ENCODE data around the gene AGAP1. TPM values are rescaled to one million over a fixed set of nuclear protein-coding genes. Genes with fewer than 3 reads are reported as not detected.
"Not testable (repeated sequence)": the region's sequence is repeated elsewhere in the genome, so short reads cannot be mapped to it uniquely, and the experiment has no call there.

The AGAP1 gene
- total RNA-seq, 2 experiments from 2014 or later, result 1.6 to 2.4 TPM

DNA sequence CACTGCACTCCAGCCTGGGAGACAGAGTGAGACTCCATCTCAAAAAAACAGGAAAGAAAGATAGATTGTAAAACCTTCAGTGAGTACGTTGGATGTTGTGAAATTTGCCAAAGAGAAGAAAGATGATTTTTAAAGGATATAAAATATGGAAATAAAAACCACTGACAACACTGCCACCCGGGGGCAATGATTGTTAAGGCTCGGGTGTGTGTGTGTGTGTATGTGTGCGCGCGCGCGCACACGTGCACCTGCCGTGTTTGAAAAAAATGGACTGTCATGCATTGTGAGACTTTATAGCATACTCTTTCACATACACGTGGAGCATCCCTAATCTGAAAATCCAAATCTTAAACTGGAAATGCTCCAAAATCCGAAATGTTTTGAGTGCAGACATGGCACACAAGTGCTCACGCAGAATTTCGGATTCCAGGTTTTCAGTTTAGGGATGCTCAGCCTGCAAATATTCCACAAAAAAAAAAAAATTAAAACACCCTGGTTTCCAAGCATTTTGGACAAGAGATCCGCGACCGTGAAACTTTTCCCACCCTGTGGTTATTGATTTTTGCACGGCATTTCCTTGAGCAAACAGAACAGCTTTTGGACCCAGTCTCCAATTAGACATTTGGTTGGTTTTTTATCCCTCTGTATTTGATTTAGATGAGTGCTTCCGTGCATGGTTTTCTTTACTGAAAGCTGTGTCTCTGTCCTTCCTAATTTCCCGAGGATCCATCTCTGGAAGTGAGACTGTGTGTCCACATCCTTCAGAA is 269.2 kb downstream of the AGAP1 start:
- ChIA-PET POLR2A (no interaction called here), CTCF (no interaction called here)

DNA sequence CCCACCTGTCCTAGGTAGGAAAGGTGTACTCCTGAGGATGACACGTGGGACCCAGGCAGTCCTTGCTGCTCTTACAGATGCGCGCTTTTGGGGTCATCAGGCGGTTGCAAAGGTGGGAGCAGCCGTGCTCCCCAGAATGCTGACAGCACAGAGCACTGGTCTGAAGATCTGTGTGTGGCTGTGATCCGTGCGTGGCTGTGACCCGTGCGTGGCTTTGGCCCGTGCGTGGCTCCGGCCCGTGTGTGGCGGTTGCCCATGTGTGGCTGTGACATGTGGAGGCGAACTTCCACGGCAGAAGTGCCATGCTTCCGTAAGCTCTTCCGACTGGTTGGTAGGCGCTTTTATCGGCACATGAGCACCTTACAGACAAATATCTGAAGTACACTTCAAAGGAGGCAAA is 270.0 kb downstream of the AGAP1 start:
- ChIA-PET POLR2A (no interaction called here), CTCF (no interaction called here)

DNA sequence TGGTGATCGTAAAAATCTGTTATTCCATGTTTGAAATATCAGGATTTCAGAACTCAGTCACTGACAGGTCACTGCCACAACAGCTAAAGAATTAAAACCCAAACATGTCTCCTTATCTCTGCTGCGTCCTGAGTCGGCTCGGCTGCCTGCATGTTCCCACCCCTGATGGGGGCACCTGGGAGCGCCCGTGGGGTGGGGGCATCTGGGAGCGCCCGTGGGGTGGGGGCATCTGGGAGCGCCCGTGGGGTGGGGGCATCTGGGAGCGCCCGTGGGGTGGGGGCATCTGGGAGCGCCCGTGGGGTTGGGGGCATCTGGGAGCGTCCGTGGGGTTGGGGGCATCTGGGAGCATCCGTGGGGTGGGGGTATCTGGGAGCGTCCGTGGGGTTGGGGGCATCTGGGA is 270.6 kb downstream of the AGAP1 start:
- POLR2A ChIA-PET, CTCF ChIA-PET: not testable (repeated sequence)

GRCh38 chr2:235765181-235765820 is 271.5 kb downstream of the AGAP1 start:
- ChIA-PET POLR2A (no interaction called here), CTCF (interaction anchor here (0.9 to 1.2 kb wide), 4 partner anchors 8 to 412 kb away, joined by 3 to 6 read pairs (median 4); no protein-coding TSS in a partner anchor)

DNA sequence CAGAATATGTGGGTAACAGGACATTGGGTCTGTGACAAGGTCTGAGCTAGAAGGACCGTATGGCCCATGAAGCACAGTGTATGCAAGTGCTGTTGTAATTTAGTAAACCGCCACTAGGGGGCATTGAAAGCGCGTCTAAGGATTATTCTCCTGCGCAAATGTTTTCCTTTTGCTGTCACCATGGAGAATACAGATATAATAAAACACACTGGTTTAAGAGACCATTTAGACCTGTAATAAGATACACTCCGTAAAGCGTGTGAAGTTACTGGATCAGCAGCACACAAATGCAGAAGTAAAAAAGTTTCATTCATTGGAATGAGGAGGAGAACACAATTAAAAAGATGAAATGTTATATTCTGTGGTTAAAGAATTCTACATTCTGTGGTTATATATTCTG is 272.4 kb downstream of the AGAP1 start:
- POLR2A ChIA-PET, result no interaction called here

DNA sequence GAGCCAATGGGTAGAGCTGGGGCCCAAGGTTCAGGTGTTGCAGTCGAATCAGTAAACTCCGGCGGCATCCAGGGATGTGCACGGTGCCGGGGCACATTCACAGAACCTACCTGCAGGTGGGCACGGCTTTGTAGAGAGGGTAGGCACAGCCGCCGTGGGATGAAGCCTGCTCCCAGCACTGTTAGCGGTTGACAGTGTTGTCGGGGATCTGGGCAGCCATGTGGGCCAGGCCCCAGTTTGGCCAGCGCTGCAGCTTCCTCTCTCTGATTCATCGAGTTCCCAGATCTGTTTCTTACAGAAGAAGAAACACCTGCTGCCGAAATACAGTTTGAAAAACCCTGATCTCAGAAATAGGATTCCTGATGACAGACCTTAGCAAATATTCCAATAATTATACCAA is 274.8 kb downstream of the AGAP1 start:
- ChIA-PET POLR2A (no interaction called here), CTCF (no interaction called here)

More for the DNA sequence above, 272.4 kb downstream of the AGAP1 start:
- CTCF ChIA-PET, result interaction anchor here (0.5 to 1.3 kb wide), 8 partner anchors 9 to 429 kb away, joined by 3 to 6 read pairs (median 4); no protein-coding TSS in a partner anchor

DNA sequence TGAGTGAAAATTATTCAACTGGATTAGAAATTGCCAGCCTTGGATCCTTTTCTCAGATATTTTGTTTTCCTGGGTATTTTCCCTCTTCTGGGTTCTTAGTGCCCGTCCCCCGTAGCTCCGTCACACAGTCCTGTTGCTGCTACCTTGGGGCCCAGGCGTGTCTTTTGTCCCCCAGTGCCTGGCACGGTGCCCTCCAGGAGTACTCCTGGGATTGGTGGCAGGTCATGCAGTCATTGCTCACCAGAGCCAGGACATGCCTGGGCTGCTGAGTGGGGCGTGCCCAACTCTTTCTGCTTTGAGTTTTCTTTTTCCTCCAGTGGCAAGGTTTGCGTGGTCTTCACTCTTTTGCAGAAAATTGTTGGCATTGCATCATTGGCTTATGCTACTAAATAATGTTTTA is 275.2 kb downstream of the AGAP1 start:
- ChIA-PET POLR2A (no interaction called here), CTCF (no interaction called here)

DNA sequence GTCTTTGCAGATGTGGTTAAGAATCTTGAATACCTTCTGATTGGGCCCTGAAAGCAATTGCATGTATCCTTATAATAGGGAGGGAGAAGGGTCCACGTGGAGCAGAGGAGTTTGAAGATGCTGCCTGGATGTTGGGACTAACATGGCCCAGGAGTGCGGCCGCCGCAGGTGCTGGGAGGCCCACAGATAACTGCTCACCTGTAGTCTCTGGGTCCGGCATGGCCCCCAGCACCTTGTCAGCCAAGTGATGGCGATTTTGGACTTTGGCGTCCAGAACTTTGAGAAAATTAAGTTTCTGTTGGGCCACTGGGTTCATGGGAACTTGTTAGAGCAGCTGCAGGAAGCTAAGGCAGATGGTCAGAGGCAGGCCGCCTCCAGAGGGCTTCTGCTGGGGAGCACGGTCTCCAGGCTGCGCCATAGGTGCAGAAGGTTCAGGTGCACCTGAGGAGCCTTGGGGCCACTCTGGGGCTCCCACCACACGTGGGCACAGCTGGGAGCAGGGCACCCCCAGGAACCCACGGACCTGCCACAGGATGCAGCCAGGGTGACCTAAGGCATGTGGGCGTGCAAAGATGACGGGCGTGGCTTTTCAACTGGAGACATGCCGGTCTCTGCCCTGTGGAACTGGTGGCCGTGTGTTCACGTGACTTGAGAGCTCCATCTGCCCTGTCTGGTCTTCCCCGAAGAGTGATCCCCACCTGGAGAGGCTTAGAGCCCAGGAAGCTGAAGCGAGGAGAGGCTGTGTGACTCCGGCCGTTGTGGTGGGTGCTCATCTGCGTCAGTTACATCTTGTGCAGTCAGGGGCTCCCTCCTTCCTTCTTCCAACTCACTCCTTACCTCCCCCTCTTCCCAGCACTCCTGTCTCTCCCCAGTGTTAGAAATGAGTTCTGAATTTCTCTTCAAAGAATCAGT is 277.3 kb downstream of the AGAP1 start:
- POLR2A ChIA-PET, result no interaction called here
- CTCF ChIA-PET, result interaction anchor here (1.4 kb wide), 1 partner anchor 8 kb away, joined by 4 read pairs; no protein-coding TSS in a partner anchor

GRCh38 chr2:235773188-235773928 is 279.5 kb downstream of the AGAP1 start:
- CTCF ChIA-PET, result no interaction called here
- POLR2A ChIA-PET, result no interaction called here

GRCh38 chr2:235774153-235774870 is 280.5 kb downstream of the AGAP1 start:
- CTCF ChIA-PET, result no interaction called here
- POLR2A ChIA-PET, result no interaction called here

DNA sequence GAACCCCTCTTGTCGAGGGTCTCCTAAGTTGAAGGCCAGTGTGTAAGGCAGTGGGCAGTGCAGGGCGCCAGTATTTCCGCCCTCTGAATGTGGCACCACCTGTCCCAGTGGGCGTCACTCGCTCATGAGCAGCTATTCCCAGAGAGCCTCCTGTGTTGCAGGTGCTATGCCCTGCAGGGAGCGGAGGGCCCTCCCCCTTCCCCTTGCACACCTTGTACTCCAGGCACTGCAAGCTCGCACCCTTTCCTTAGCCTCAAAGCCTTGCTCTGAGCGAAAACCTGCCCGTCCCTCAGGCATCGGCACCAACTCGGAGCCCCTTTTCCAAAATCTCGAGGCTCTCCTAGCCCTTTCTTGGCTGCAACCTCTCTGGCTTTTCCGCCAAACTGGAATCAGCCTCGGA is 282.7 kb downstream of the AGAP1 start:
- ChIA-PET POLR2A (no interaction called here), CTCF (no interaction called here)

GRCh38 chr2:235779444-235779896 is 285.6 kb downstream of the AGAP1 start:
- ChIA-PET CTCF (interaction anchor here (1.0 to 2.3 kb wide), 5 partner anchors 9 to 403 kb away, joined by 3 to 11 read pairs (median 4); no protein-coding TSS in a partner anchor), POLR2A (no interaction called here)

DNA sequence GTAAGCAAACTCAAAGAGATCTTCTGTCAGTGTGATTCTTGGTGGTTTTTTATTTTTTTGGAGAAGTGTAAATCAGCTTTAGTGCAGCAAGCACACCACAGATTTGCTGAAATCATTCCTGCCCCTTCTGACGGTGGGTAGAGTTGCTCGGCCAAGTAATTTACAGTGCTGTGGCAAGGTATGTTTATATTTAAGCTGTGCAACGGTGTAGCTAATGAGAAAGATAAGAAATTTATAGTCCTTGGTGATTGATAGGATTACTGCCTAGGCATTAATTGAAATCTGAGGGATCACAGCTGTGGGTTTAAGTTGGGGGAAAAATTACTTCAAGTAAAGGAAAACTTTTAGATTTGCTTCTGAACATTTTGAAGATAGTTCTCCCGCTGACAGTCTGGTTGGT is 286.6 kb downstream of the AGAP1 start:
- ChIA-PET CTCF (interaction anchor here (0.6 to 2.3 kb wide), 3 partner anchors 396 to 665 kb away, joined by 3 to 11 read pairs (median 7); no protein-coding TSS in a partner anchor), POLR2A (no interaction called here)

- POLR2A ChIA-PET, result no interaction called here
- CTCF ChIA-PET, result no interaction called here
Measured at GRCh38 chr2:235781775-235782174, 287.9 kb downstream of the AGAP1 start.

DNA sequence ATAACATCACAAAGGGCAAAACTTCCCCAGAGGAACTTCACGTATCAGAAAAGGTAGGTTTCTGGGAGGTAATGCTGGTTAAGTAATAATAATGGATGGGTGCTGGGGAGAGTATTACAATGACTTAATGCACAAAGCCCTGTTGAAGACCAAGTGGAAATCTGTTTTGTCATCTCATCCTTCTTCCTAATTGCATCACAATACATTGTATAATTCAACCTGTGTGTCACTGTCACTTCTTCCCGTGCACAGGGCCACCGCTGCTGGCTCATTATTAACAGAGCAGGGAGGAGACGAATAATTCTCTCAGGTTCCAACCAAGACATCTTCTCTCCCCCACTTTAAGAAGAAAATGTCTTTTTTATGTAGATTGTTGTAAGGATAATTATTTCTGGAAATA is 290.9 kb downstream of the AGAP1 start:
- ChIA-PET POLR2A (no interaction called here), CTCF (no interaction called here)

DNA sequence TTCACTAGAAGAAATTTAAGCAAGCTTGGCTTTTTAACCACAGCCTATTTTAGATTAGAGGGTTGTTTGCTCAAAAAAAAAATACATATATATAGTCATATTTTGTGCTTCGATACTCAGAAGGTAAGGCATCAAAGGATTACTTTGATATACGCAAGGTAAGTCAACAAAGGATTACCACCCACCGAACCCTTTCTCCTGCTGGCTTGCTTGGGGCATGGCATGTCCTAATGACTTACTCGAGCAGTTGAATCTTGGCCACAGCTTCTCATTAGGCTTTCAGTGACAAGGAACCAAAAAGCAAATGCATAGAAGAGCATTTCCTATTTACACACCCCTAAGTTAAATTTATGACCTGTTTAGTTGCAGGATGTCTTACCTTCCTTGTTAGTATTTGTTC is 295.7 kb downstream of the AGAP1 start:
- ChIA-PET POLR2A (no interaction called here), CTCF (interaction anchor here (0.7 kb wide), 1 partner anchor 10 kb away, joined by 3 read pairs; no protein-coding TSS in a partner anchor)

DNA sequence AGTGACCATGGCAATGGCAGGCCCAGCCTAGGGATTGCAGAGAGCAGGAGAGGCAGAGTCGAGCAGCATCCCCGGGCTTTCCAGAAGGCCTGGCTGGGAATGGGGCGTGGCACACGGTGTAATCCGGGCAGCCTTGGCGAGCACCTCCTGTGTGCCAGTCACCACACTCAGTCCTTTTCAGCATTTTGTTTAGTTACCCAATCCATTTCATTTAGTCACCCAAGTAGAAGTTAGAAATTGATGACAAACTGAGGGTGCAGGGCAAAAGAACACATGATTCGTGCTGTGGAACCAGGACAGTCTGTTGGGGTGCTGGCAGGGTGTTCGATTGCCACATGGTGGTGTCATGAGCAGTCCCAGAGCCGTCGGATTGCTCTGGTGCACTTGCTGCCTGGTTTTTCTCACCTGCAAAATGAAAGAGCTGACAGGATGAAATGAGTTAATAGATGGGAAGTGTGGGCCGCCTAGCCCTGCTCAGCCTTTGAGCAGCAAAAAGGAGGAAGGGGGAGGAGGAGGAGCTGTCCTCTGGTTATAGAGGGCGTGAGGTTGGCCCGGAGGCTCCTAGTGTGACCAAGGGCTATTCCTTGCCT is 299.4 kb downstream of the AGAP1 start:
- ChIA-PET POLR2A (no interaction called here), CTCF (no interaction called here)

- ChIA-PET POLR2A (no interaction called here), CTCF (no interaction called here)
Measured at GRCh38 chr2:235799281-235799680, 305.4 kb downstream of the AGAP1 start.

DNA sequence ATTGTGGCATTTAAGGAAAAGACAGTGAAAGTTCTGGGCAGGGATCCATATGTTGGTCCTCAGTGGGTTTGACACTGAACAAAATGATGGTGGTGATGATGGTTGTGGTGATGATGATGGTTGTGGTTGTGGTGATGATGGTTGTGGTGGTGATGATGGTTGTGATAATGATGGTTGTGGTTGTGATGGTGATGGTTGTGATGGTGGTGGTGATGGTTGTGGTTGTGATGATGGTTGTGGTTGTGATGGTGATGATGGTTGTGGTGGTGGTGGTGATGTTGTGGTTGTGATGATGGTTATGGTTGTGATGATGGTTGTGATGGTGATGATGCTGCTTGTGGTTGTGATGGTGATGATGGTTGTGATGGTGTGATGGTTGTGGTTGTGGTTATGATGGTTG is 308.7 kb downstream of the AGAP1 start:
- POLR2A ChIA-PET, result no interaction called here
- CTCF ChIA-PET, result no interaction called here
